ENCODE measurements around the gene FKBP1A. TPM values are rescaled to one million over a fixed set of nuclear protein-coding genes. Genes with fewer than 3 reads are reported as not detected.

Gene FKBP1A
- total and polyA plus RNA-seq, 9 of the 15 experiments (the other 6 are each of a cell fraction or from before 2014, with no cell fraction given): 48.8 to 502 (median 89.6) TPM

GRCh38 chr20:1415667-1416468 lies 23.0 kb upstream of the FKBP1A start (continued):
- 0 out of 2 replicates have a peak, but pooled peaks have one; percentile 34 for TF ChIP-seq MYNN (IDR thresholded peaks at IDR 0.05)
- no peak for TF ChIP-seq MYNN (CRISPR knock-in tag; IDR thresholded peaks at IDR 0.05)
- TF ChIP-seq NBN (IDR thresholded peaks at IDR 0.05; ENCODE audit: low read depth): peak; percentile 73; the same call in 1 of the 2 replicates
- TF ChIP-seq BACH1 (tag; IDR thresholded peaks at IDR 0.05): peak; percentile 58; the same call in 1 of the 2 replicates
- TF ChIP-seq ZNF217 (CRISPR knock-in tag; IDR thresholded peaks at IDR 0.05): no peak
- TF ChIP-seq HDAC2 (IDR thresholded peaks at IDR 0.05): peak; percentile 66
- TF ChIP-seq ARID1B (IDR thresholded peaks at IDR 0.05): peak; percentile 87
- TF ChIP-seq CBX3 (IDR thresholded peaks at IDR 0.05; ENCODE audit: borderline replicate concordance in 1 of 2, low read length in 2 of 2): peak in 1 of 2 experiments; percentile 70; a peak in 1 of 3 replicates
- no peak for TF ChIP-seq XRCC3 (IDR thresholded peaks at IDR 0.05)
- TF ChIP-seq FOXK2 (conservative IDR thresholded peaks at IDR 0.05 in 1 of 2, IDR thresholded peaks at IDR 0.05 in 1 of 2; ENCODE audit: low read depth in 2 of 2): peak in 1 of 2 experiments; percentile 48; a peak in 1 of 4 replicates
- peak in 1 of 2 experiments; percentile 86; a peak in 2 of 4 replicates for TF ChIP-seq HDAC1 (IDR thresholded peaks at IDR 0.05)
- peak; percentile 91 for TF ChIP-seq JUNB (CRISPR knock-in tag; conservative IDR thresholded peaks at IDR 0.05)
- TF ChIP-seq BHLHE40 (IDR thresholded peaks at IDR 0.05; ENCODE audit: low read length): peak; percentile 93
- peak; percentile 91 for TF ChIP-seq SMARCA4 (IDR thresholded peaks at IDR 0.05)
- TF ChIP-seq SMAD4 (CRISPR knock-in tag; conservative IDR thresholded peaks at IDR 0.05): peak; percentile 92
- 0 out of 4 replicates have a peak, but pooled peaks of 1 of the 2 experiments have one; percentile 33 for TF ChIP-seq MAZ (CRISPR knock-in tag; conservative IDR thresholded peaks at IDR 0.05 in 1 of 2, IDR thresholded peaks at IDR 0.05 in 1 of 2)
- peak in 1 of 2 experiments; percentile 59; a peak in 1 of 4 replicates for TF ChIP-seq TEAD1 (CRISPR knock-in tag; IDR thresholded peaks at IDR 0.05)
- TF ChIP-seq, protein P1, sequence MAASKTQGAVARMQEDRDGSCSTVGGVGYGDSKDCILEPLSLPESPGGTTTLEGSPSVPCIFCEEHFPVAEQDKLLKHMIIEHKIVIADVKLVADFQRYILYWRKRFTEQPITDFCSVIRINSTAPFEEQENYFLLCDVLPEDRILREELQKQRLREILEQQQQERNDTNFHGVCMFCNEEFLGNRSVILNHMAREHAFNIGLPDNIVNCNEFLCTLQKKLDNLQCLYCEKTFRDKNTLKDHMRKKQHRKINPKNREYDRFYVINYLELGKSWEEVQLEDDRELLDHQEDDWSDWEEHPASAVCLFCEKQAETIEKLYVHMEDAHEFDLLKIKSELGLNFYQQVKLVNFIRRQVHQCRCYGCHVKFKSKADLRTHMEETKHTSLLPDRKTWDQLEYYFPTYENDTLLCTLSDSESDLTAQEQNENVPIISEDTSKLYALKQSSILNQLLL (CRISPR knock-in tag; IDR thresholded peaks at IDR 0.05; ENCODE audit: borderline replicate concordance): no peak
- TF ChIP-seq YY1 (IDR thresholded peaks at IDR 0.05; ENCODE audit: borderline replicate concordance in 1 of 3, control insufficient read depth in 1 of 3, extremely low read depth in 1 of 3, insufficient read depth in 3 of 3, insufficient read length in 1 of 3, insufficient replicate concordance in 2 of 3, low read depth in 1 of 3, low read length in 2 of 3): no peak
- TF ChIP-seq GATAD2A (IDR thresholded peaks at IDR 0.05): 0 out of 2 replicates have a peak, but pooled peaks have one; percentile 39
- peak; percentile 55; the same call in 1 of the 2 replicates for TF ChIP-seq CTBP1 (IDR thresholded peaks at IDR 0.05; ENCODE audit: borderline replicate concordance)
- TF ChIP-seq HCFC1 (IDR thresholded peaks at IDR 0.05; ENCODE audit: low read depth, low read length): 0 out of 2 replicates have a peak, but pooled peaks have one; percentile 16
- TF ChIP-seq CREM (IDR thresholded peaks at IDR 0.05; ENCODE audit: low read depth): peak; percentile 73
- TF ChIP-seq HEY1 (CRISPR knock-in tag; IDR thresholded peaks at IDR 0.05; ENCODE audit: borderline replicate concordance): no peak
- TF ChIP-seq ZNF263 (CRISPR knock-in tag; IDR thresholded peaks at IDR 0.05; ENCODE audit: borderline replicate concordance): no peak
- TF ChIP-seq, protein P2, sequence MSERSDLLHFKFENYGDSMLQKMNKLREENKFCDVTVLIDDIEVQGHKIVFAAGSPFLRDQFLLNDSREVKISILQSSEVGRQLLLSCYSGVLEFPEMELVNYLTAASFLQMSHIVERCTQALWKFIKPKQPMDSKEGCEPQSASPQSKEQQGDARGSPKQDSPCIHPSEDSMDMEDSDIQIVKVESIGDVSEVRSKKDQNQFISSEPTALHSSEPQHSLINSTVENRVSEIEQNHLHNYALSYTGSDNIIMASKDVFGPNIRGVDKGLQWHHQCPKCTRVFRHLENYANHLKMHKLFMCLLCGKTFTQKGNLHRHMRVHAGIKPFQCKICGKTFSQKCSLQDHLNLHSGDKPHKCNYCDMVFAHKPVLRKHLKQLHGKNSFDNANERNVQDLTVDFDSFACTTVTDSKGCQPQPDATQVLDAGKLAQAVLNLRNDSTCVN (CRISPR knock-in tag; IDR thresholded peaks at IDR 0.05): no peak
- TF ChIP-seq ZBTB7A (IDR thresholded peaks at IDR 0.05; ENCODE audit: borderline replicate concordance, control insufficient read depth, low read depth, low read length): 0 out of 2 replicates have a peak, but pooled peaks have one; percentile 22

Measured in K562 (cell line).